Endodermal cell (in vitro differentiated cells): ENCODE measurements around the gene LHX2. TPM values are rescaled to one million over a fixed set of nuclear protein-coding genes. Genes with fewer than 3 reads are reported as not detected.

Experiments used
- DNase-seq: peaks from one replicate; pipeline ENCODE4 v3.0.0-alpha.2; 2017
- H3K27ac ChIP-seq: 2 replicates; pipeline ENCODE4 v1.5.1; 2013; ENCODE audit warnings: mild to moderate bottlenecking, low read depth, low read length, moderate library complexity
- H3K27me3 ChIP-seq: 2 replicates; pipeline ENCODE4 v1.6.1; 2013; ENCODE audit warnings: mild to moderate bottlenecking, low read length, moderate library complexity; ENCODE audit not compliant: insufficient read depth, control insufficient read depth, poor library complexity, severe bottlenecking
- H3K36me3 ChIP-seq: 2 replicates; pipeline ENCODE4 v1.7.0; 2013; ENCODE audit warnings: mild to moderate bottlenecking, low read length, moderate library complexity; ENCODE audit not compliant: control insufficient read depth, insufficient read depth
- H3K4me1 ChIP-seq: one replicate; pipeline ENCODE4 v1.7.0; 2013; ENCODE audit warnings: low read length; ENCODE audit not compliant: control insufficient read depth, insufficient read depth
- H3K4me3 ChIP-seq: 2 replicates; pipeline ENCODE4 v1.5.1; 2013; ENCODE audit warnings: mild to moderate bottlenecking, low read length, moderate library complexity
- H3K9ac ChIP-seq: 2 replicates; pipeline ENCODE4 v1.6.1; 2013; ENCODE audit warnings: mild to moderate bottlenecking, low read length, moderate library complexity; ENCODE audit not compliant: poor library complexity, severe bottlenecking; ENCODE audit errors: extremely low read depth
- H3K9me3 ChIP-seq: 2 replicates; pipeline ENCODE4 v1.6.1; 2013; ENCODE audit warnings: mild to moderate bottlenecking, low read length, moderate library complexity; ENCODE audit not compliant: control insufficient read depth
- H3K27ac Mint-ChIP-seq: 2 replicates; pipeline ENCODE4 v1.8.0; 2020; ENCODE audit warnings: mixed read lengths
- H3K27me3 Mint-ChIP-seq: 2 replicates; pipeline ENCODE4 v1.8.0; 2021; ENCODE audit warnings: mild to moderate bottlenecking, mixed read lengths; ENCODE audit not compliant: insufficient read depth
- H3K36me3 Mint-ChIP-seq: 2 replicates; pipeline ENCODE4 v1.8.0; 2020; ENCODE audit warnings: low read depth, mixed read lengths
- H3K4me1 Mint-ChIP-seq: 2 replicates; pipeline ENCODE4 v1.8.0; 2020; ENCODE audit warnings: mixed read lengths
- H3K4me3 Mint-ChIP-seq: 2 replicates; pipeline ENCODE4 v1.8.0; 2020; ENCODE audit warnings: mild to moderate bottlenecking, moderate library complexity, mixed read lengths
- H3K9me3 Mint-ChIP-seq: 2 replicates; pipeline ENCODE4 v1.8.0; 2020; ENCODE audit warnings: mild to moderate bottlenecking, mixed read lengths
- CTCF ChIP-seq: fragments of 200-600 bp; sonication (generic); conservative IDR thresholded peaks from 2 replicates; pipeline ENCODE4 v1.5.0; 2021; ENCODE audit warnings: antibody characterized with exemption, mild to moderate bottlenecking
- WGBS, 2 experiments: methylation state at CpG; one replicate each; pipeline versions ENCODE4 v1.1.5 to v1.1.7; 2013; ENCODE audit warnings: missing lambda C conversion rate in 2 of 2, mixed read lengths in 1 of 2; ENCODE audit not compliant: insufficient coverage in 1 of 2, insufficient read length in 1 of 2; 5-methylcytosine and 5-hydroxymethylcytosine counted together
- total RNA-seq, 2 donors: library from RNA; stranded (reverse); fragmentation: NEBNext Ultra II Directional in 1 of 2; extraction: Animal tissue kit (Norgen Biotek cat#: 25700) in 1 of 2; gene quantifications; 2 replicates in 1 of 2; 3 replicates in 1 of 2; pipeline ENCODE4 v1.2.1, GENCODE V29; 2021

The LHX2 gene
- total RNA-seq, 2 donors from 2014 or later, result 0.20 to 0.29 TPM

- Histone ChIP-seq H3K36me3 (no peaks in the 10 kb centered on the region), H3K27me3 (peaks cover 5% of the 10 kb centered on the region), H3K9me3 (no peaks in the 10 kb centered on the region), H3K9ac (no peak overlapping the region), H3K27ac (no peak overlapping the region), H3K4me3 (no peak overlapping the region), H3K4me1 (no peaks in the 10 kb centered on the region)
- Mint-ChIP-seq H3K36me3 (no peaks in the 10 kb centered on the region), H3K27me3 (peaks cover 24% of the 10 kb centered on the region), H3K27ac (no peak overlapping the region), H3K9me3 (no peaks in the 10 kb centered on the region), H3K4me1 (peaks cover 2% of the 10 kb centered on the region), H3K4me3 (no peak overlapping the region)
- 90 to 91% methylated on average over 8 of the region's 8 CpGs for WGBS, 2 experiments
- no peak for TF ChIP-seq CTCF
- DNase-seq, result no peak
Observed at GRCh38 chr9:123965801-123966686, 45.5 kb upstream of the LHX2 start.

GRCh38 chr9:123967323-123967722 lies 44.2 kb upstream of the LHX2 start:
- H3K9ac ChIP-seq, result no peak overlapping the region
- H3K4me3 ChIP-seq, result no peak overlapping the region
- no peak for DNase-seq
- H3K9me3 ChIP-seq, result no peaks in the 10 kb centered on the region
- no peaks in the 10 kb centered on the region for H3K9me3 Mint-ChIP-seq
- H3K27me3 Mint-ChIP-seq, result peaks cover 19% of the 10 kb centered on the region
- no peaks in the 10 kb centered on the region for H3K36me3 Mint-ChIP-seq
- no peak overlapping the region for H3K27ac ChIP-seq
- no peak overlapping the region for H3K27ac Mint-ChIP-seq
- peaks cover 5% of the 10 kb centered on the region for H3K27me3 ChIP-seq
- H3K36me3 ChIP-seq, result no peaks in the 10 kb centered on the region
- no peaks in the 10 kb centered on the region for H3K4me1 ChIP-seq
- no peak overlapping the region for H3K4me3 Mint-ChIP-seq
- no peak for TF ChIP-seq CTCF
- no peaks in the 10 kb centered on the region for H3K4me1 Mint-ChIP-seq

GRCh38 chr9:123972618-123973017 lies 39.0 kb upstream of the LHX2 start:
- Mint-ChIP-seq H3K4me3 (no peak overlapping the region), H3K27ac (no peak overlapping the region), H3K27me3 (peaks cover 18% of the 10 kb centered on the region), H3K9me3 (no peaks in the 10 kb centered on the region), H3K4me1 (no peaks in the 10 kb centered on the region), H3K36me3 (no peaks in the 10 kb centered on the region)
- no peak overlapping the region for H3K27ac ChIP-seq
- 92 to 93% methylated on average over 8 of the region's 8 CpGs for WGBS, 2 experiments
- no peaks in the 10 kb centered on the region for H3K9me3 ChIP-seq
- no peak for DNase-seq
- no peak overlapping the region for H3K9ac ChIP-seq
- H3K4me1 ChIP-seq, result no peaks in the 10 kb centered on the region
- no peak overlapping the region for H3K4me3 ChIP-seq
- no peaks in the 10 kb centered on the region for H3K36me3 ChIP-seq
- TF ChIP-seq CTCF, result no peak
- H3K27me3 ChIP-seq, result no peaks in the 10 kb centered on the region
